OCI-LY7 (cell line): ENCODE measurements around the gene ASB14. TPM values are rescaled to one million over a fixed set of nuclear protein-coding genes. Genes with fewer than 3 reads are reported as not detected.

Experiments
- BruUV-seq: library from RNA; stranded (reverse); fragments of 400-500 nt; replicated peaks from 2 replicates; lab custom pipeline; 2021; lab: Mats Ljungman, UMichigan
- CTCF ChIA-PET: fragments of 300-600 bp; sonication (Branson Sonifier 250); formaldehyde crosslinking; loops from one replicate; lab custom pipeline; 2022; ENCODE audit warnings: antibody characterized with exemption; ENCODE audit not compliant: unreplicated experiment; lab: Charles Lee
- POLR2A ChIA-PET: fragments of 300-600 bp; sonication (Branson Sonifier 250); formaldehyde crosslinking; loops from one replicate; lab custom pipeline; 2022; ENCODE audit warnings: antibody characterized with exemption; lab: Charles Lee
- DNase-seq: peaks from one replicate; pipeline ENCODE4 v3.0.0-alpha.2; 2015; ENCODE audit warnings: low spot score
- H2AFZ ChIP-seq: fragments of 200-600 bp; sonication (generic), shearing (Covaris generic); 2 replicates; pipeline ENCODE4 v1.6.1; 2014; ENCODE audit warnings: mild to moderate bottlenecking, antibody characterized with exemption, low read length, moderate library complexity
- H3K27ac ChIP-seq: fragments of 200-600 bp; sonication (generic); 2 replicates; pipeline ENCODE4 v1.5.1; 2014; ENCODE audit warnings: mixed run types, low read depth, mild to moderate bottlenecking, moderate library complexity, low read length, inconsistent platforms; ENCODE audit not compliant: poor library complexity, severe bottlenecking
- H3K36me3 ChIP-seq: fragments of 200-600 bp; sonication (generic); 2 replicates; pipeline ENCODE4 v1.6.1; 2014; ENCODE audit warnings: mild to moderate bottlenecking, antibody characterized with exemption, low read length, moderate library complexity, mixed read lengths; ENCODE audit not compliant: insufficient read depth
- H3K4me1 ChIP-seq: fragments of 200-600 bp; sonication (generic); 2 replicates; pipeline ENCODE4 v1.5.1; 2014; ENCODE audit warnings: mild to moderate bottlenecking, low read length; ENCODE audit not compliant: insufficient read depth, poor library complexity, severe bottlenecking
- H3K4me2 ChIP-seq: fragments of 200-600 bp; sonication (generic); 2 replicates; pipeline ENCODE4 v1.6.1; 2014; ENCODE audit warnings: mild to moderate bottlenecking, low read length
- H3K4me3 ChIP-seq: fragments of 200-600 bp; sonication (generic); 2 replicates; pipeline ENCODE4 v1.5.1; 2014; ENCODE audit warnings: mild to moderate bottlenecking, low read depth, low read length; ENCODE audit not compliant: poor library complexity, severe bottlenecking
- H3K79me2 ChIP-seq: fragments of 200-600 bp; sonication (generic); 2 replicates; pipeline ENCODE4 v1.6.1; 2016; ENCODE audit warnings: low read depth, mild to moderate bottlenecking, low read length, moderate library complexity, mixed read lengths; ENCODE audit not compliant: insufficient read depth
- H3K9me2 ChIP-seq: fragments of 200-600 bp; sonication (generic); 2 replicates; pipeline ENCODE4 v1.6.1; 2016; ENCODE audit warnings: mild to moderate bottlenecking, low read length, mixed read lengths; ENCODE audit not compliant: insufficient read depth
- H3K9me3 ChIP-seq: fragments of 200-600 bp; sonication (generic); 2 replicates; pipeline ENCODE4 v1.6.1; 2014; ENCODE audit warnings: mild to moderate bottlenecking, mixed run types, low read length, mixed read lengths
- H4K20me1 ChIP-seq: fragments of 200-600 bp; sonication (generic); 2 replicates; pipeline ENCODE4 v1.6.1; 2014; ENCODE audit warnings: mild to moderate bottlenecking, antibody characterized with exemption, low read length, moderate library complexity, mixed read lengths; ENCODE audit not compliant: insufficient read depth
- EZH2phosphoT487 ChIP-seq: fragments of 200-600 bp; sonication (generic); IDR thresholded peaks from 2 replicates; pipeline ENCODE4 v1.6.1; 2018; ENCODE audit warnings: low read depth, borderline replicate concordance, mild to moderate bottlenecking, mixed run types, antibody characterized with exemption, low read length, moderate library complexity, mixed read lengths
- intact Hi-C: fragments of 100-400 bp; cut with micrococcal nuclease; formaldehyde crosslinking; loops from one replicate; pipeline ENCODE4 v1.10.0; 2022; ENCODE audit not compliant: unreplicated experiment
- total RNA-seq, 2 experiments: library from RNA; depleted of rRNA in 1 of 2; stranded (reverse); fragments of >200 nt in 1 of 2; shearing (Covaris generic) in 1 of 2; gene quantifications; 2 replicates each; pipeline ENCODE4 v1.2.3, GENCODE V29; 2014 to 2022
- TF ChIP-seq, protein P1 (sequence below): fragments of 200-600 bp; sonication (generic); conservative IDR thresholded peaks from 2 replicates; pipeline ENCODE4 v1.5.1; 2014; ENCODE audit warnings: mild to moderate bottlenecking, antibody characterized with exemption, low read length, moderate library complexity, mixed read lengths

The ASB14 gene
- total RNA-seq, 2 experiments from 2014 or later: 0.06 TPM; not detected in 1

DNA sequence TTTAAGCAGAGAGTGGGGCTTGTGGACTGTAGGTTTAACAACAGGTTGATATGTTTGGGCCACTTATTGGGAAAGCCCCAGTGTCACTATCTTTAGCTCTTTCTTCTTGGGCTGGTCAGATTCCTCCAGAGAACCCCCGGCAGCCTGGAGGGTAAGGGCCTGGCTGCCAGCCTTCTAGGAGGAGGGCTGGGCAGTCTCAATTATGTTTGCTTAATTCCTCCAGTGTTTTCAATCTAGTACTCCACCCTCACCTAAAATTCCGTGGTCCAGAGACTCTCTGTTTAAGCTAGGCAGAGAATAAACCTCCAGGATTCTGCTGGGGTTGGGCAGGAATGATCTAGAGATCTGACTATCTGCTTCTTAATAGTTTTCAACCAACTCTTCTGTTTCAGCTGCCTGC is 5.3 kb downstream of the ASB14 start:
- Histone ChIP-seq H3K27ac (no peak overlapping the region), H3K36me3 (no peaks in the 10 kb centered on the region), H4K20me1 (no peaks in the 10 kb centered on the region), H2AFZ (no peak overlapping the region), H3K79me2 (no peaks in the 10 kb centered on the region), H3K9me2 (no peaks in the 10 kb centered on the region), H3K4me1 (no peaks in the 10 kb centered on the region), H3K4me2 (no peak overlapping the region), H3K9me3 (no peaks in the 10 kb centered on the region), H3K4me3 (no peak overlapping the region)
- CTCF ChIA-PET: no interaction called here
- DNase-seq: no peak
- TF ChIP-seq EZH2phosphoT487: no peak
- TF ChIP-seq, protein P1, sequence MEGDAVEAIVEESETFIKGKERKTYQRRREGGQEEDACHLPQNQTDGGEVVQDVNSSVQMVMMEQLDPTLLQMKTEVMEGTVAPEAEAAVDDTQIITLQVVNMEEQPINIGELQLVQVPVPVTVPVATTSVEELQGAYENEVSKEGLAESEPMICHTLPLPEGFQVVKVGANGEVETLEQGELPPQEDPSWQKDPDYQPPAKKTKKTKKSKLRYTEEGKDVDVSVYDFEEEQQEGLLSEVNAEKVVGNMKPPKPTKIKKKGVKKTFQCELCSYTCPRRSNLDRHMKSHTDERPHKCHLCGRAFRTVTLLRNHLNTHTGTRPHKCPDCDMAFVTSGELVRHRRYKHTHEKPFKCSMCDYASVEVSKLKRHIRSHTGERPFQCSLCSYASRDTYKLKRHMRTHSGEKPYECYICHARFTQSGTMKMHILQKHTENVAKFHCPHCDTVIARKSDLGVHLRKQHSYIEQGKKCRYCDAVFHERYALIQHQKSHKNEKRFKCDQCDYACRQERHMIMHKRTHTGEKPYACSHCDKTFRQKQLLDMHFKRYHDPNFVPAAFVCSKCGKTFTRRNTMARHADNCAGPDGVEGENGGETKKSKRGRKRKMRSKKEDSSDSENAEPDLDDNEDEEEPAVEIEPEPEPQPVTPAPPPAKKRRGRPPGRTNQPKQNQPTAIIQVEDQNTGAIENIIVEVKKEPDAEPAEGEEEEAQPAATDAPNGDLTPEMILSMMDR: no peak
- POLR2A ChIA-PET: interaction anchor here (0.6 to 1.2 kb wide), 2 partner anchors 18 to 145 kb away, joined by 3 read pairs; no protein-coding TSS in a partner anchor
- intact Hi-C loops: no loop called here
- no TSS peak for BruUV-seq

DNA sequence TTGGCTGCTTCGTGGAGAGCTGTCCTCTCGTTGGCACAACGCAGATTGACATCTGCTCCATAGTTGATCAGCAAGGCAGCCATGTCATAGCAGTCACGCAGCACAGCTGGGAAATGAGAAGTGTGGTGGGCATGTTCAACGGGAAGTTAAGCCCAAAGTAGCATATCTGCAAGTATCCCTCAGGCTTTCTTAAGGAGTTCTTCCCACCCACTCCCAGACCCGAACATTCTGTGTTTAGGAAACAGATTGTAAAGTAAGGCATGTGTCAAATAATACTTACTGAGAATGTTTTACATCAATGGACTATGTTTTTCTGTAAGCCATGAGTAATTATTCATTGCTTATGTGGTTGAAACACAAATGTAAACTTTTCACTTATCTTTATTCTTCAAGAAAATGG is 9.2 kb downstream of the ASB14 start:
- H3K36me3 ChIP-seq: no peaks in the 10 kb centered on the region
- H3K4me1 ChIP-seq: no peaks in the 10 kb centered on the region
- H2AFZ ChIP-seq: no peak overlapping the region
- BruUV-seq: no TSS peak
- ChIA-PET POLR2A (no interaction called here), CTCF (no interaction called here)
- no peaks in the 10 kb centered on the region for H3K9me3 ChIP-seq
- H3K27ac ChIP-seq: no peak overlapping the region
- intact Hi-C loops: no loop called here
- H3K4me3 ChIP-seq: no peak overlapping the region
- H3K4me2 ChIP-seq: no peak overlapping the region
- H3K9me2 ChIP-seq: no peaks in the 10 kb centered on the region
- no peaks in the 10 kb centered on the region for H3K79me2 ChIP-seq
- no peaks in the 10 kb centered on the region for H4K20me1 ChIP-seq
- no peak for TF ChIP-seq EZH2phosphoT487
- TF ChIP-seq, protein P1: no peak
- no peak for DNase-seq

DNA sequence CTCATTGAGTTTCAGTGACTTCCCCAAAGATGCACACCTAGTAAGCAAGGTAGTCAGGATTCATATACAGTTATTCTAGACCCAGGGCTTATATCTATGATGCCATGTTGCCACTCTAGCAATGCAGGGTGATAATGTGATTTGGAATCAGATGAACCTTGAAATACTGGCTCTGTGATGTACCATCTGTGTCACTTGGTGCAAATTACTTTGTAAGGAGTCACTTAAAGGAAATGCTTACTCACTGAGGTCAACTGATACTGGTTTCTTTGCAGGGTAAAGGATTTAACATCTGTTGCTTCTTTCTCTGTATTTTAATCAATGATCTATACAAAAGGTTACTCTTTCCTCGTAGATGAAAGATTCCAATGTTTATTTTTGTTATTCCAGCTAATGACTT is 10.8 kb downstream of the ASB14 start:
- Histone ChIP-seq H2AFZ (no peak overlapping the region), H3K79me2 (no peaks in the 10 kb centered on the region), H3K4me3 (no peak overlapping the region), H3K9me3 (no peaks in the 10 kb centered on the region), H3K4me2 (no peak overlapping the region), H3K9me2 (no peaks in the 10 kb centered on the region), H4K20me1 (no peaks in the 10 kb centered on the region), H3K36me3 (no peaks in the 10 kb centered on the region), H3K27ac (no peak overlapping the region), H3K4me1 (no peaks in the 10 kb centered on the region)
- no peak for DNase-seq
- TF ChIP-seq, protein P1: no peak
- no peak for TF ChIP-seq EZH2phosphoT487
- intact Hi-C loops: no loop called here
- ChIA-PET POLR2A (no interaction called here), CTCF (no interaction called here)
- BruUV-seq: no TSS peak
